GM21381 (cell line): Measurements from ENCODE around the gene TCF7L2.
"Not testable (repeated sequence)": the region's sequence is repeated elsewhere in the genome, so short reads cannot be mapped to it uniquely, and the experiment has no call there.

Experiments
- ATAC-seq: cut with Tn5 transposase; IDR thresholded peaks from one replicate; pipeline ENCODE4 v1.9.1; 2021; ENCODE audit warnings: mild to moderate bottlenecking, moderate library complexity; ENCODE audit not compliant: unreplicated experiment

The TCF7L2 gene

DNA sequence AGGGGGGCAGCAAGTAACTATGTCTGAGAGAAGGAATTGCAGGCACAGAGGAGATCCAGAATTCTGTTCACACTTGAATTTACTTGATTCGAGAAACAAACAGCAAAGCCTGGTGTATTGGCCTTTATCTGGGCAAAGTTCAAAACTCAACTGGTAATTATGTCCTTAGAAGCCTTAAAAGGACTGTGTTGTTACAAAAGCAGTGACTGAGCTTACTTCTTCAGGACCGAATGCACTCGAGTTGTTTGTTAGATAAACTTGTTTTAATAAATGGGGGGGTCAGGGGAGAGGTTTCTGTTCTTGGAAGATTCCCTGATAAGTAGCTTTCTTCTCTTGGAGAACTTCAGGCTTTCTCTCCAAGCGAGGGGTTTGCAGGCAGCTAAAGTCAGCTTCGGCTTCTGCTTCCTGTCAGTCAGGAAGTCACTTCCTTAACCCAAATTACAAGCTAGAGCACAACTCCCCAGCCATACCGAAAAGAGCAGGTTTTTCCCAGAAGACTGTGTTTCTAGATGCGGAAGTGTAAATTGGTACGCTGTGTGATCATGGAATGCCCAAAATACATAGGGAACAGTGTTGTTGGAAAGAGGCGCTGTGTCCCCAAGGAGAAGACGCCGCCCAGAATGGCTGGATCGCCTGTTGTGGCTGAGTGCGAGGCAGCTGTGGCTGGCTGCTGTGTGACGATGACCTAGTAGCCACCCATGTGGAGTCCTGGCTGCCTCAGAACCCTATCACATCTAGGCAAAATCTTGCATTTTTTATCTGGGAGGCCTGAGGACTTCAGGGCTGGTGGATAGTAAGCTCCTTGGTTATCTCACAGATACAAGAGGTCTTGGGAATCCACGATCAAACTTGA is 110.4 kb downstream of the TCF7L2 start:
- no peak for ATAC-seq

GRCh38 chr10:113061054-113061430 is 111.0 kb downstream of the TCF7L2 start:
- ATAC-seq, result no peak

DNA sequence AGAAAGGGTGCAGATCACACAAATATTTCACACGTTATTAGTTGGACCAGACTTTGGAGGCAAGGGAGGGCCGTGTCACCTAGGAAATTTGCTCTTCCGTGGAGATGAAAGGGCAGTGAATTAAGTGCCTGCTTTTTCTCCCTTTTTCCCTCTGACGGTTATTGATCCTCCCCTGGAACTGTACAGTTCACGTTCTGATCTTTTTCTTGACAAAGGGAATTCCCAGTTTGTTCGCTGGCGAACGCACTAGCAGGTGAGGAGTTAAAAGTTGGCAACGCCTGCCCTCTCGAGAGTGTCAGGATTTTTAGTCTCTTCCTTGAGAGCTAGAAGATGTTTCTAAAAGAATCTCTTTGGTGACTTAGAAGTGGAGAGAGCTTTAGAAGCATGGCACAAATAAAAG is 111.5 kb downstream of the TCF7L2 start:
- no peak for ATAC-seq

- no peak for ATAC-seq
Observed at GRCh38 chr10:113063043-113063967, 113.3 kb downstream of the TCF7L2 start.

GRCh38 chr10:113064039-113064438 is 114.0 kb downstream of the TCF7L2 start:
- no peak for ATAC-seq

DNA sequence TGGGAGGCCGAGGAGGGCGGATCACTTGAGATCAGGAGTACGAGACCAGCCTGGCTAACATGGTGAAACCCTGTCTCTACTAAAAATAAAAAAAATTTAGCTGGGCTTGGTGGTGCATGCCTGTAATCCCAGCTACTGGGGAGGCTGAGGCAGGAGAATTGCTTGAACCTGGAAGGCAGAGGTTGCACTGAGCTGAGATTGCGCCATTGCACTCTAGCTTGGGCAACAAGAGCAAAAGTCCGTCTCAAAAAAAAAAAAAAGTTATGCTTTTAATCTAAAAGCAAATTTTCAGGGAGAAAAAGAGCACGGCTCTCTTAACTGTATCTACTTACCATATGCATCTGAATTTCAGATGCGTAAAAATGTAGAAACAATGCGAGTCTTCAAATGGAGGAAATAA is 116.1 kb downstream of the TCF7L2 start:
- ATAC-seq, result not testable (repeated sequence)

GRCh38 chr10:113066561-113067312 is 116.7 kb downstream of the TCF7L2 start:
- no peak for ATAC-seq

DNA sequence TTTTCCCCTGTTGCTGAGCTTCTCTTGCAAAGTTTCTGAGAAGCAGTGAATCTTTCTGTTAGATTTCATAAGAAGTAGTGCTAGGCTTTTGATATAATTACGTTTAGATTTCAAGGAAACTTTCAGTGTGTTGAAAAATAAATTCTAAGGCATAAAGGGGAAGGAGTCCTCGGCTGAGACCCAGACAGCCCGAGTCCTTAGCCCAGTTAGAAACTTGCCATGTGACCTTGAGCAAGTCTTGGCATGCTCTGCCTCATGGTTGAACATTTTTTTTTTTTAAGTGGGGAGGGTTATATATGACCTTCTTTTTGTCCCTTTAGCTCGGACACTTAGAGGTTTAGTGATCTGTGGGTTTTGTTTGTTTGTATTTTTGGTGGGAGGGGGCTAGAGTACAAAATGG is 117.5 kb downstream of the TCF7L2 start:
- ATAC-seq, result no peak

DNA sequence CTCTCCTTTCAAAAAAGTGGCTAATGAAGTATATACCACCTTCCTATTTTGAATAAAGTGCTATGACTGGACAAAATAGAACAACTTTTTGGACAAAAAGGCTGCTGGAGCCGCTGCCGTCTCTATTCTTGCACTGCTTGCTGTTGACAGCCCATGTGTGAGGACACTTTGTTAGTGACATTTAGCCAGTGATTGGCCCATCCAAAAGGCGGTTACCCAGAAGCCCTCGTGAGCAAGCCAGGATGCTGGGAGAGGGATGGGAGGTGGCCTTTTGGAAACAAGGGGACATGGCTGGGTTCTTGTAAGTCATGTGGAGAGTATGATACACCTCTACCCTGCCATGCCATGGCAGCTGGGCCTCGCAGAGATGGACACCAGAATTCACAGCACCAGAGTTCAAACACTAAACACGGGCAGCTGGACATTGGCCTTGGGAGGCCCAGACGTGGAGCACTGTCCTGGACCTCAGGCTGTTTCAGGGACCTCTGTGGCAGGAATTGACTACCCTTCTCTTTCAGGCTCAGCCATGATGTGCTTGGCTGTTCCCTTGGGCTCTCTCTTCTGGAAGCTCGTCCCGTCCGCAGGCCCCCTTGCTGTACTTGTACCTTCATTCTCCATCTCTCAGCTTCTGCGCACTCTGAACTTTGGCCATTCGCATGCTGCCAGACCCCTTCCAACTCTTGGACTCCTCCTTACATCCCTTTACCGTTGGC is 118.3 kb downstream of the TCF7L2 start:
- ATAC-seq, result no peak

- no peak for ATAC-seq
Observed at GRCh38 chr10:113069595-113069994, 119.5 kb downstream of the TCF7L2 start.

DNA sequence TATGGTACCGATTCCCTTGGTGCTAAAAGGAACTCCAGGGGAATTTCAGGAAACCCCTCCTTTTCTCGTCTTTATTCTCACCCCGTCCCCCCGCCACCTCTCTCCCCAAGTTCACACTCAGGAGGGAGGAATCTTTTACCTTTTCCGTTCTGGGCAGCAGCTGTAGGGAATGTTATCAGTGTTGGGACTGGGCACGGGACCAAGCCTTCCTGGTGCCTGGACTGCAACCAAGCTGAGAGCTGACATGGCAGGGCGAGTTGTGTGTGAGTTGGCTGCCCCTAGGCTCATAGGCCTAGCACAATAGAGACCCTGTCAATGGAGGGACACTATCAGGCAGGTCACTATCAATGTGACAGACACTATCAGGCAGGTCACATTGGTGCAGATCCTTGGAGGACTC is 121.4 kb downstream of the TCF7L2 start:
- ATAC-seq, result no peak

GRCh38 chr10:113073549-113074189 is 123.6 kb downstream of the TCF7L2 start:
- ATAC-seq, result no peak

DNA sequence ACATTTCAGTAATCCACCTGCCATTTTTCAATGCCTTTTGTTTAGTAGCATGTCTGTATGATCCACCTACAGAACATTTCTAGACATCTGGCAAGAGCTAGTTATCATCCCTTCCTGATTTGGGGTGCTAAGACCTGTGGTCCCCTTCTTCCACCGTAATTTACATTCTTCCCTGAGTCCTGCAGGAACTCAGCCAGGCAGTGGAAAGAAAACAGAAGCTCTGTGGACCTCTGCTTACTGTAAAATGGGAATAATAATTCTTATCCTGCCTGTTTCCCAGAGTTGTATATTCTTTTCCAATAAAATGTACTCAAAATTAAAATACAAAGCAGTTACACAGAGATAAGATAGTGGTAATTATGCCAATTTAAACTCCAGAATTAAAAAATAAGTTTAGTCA is 126.9 kb downstream of the TCF7L2 start:
- no peak for ATAC-seq

DNA sequence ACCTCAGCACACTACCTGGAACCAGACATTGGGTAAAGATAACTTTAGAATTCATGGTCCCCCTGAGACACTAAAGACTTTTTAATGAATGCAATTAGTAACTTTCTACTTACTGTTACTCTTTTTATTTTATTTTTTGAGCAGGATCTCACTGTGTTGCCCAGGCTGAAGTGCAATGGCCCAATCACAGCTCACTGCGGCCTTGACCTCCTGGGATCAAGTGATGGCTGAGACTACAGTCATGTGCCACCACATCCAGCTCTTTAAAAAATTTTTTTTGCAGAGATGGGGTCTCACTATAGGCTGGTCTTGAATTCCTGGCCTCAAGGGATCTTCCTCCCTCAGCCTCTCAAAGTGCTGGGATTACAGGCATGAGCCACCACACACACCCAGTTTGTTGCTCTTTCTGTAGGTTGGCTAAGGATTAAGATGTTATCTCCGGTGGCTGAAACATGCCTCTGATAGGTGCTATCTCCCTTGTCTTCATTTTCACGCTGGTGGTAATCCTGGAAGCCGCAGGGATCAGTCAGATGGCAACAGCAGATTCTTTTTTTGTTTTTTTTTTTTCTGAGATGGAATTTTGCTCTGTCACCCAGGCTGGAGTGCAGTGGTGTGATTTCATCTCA is 128.3 kb downstream of the TCF7L2 start:
- no peak for ATAC-seq

DNA sequence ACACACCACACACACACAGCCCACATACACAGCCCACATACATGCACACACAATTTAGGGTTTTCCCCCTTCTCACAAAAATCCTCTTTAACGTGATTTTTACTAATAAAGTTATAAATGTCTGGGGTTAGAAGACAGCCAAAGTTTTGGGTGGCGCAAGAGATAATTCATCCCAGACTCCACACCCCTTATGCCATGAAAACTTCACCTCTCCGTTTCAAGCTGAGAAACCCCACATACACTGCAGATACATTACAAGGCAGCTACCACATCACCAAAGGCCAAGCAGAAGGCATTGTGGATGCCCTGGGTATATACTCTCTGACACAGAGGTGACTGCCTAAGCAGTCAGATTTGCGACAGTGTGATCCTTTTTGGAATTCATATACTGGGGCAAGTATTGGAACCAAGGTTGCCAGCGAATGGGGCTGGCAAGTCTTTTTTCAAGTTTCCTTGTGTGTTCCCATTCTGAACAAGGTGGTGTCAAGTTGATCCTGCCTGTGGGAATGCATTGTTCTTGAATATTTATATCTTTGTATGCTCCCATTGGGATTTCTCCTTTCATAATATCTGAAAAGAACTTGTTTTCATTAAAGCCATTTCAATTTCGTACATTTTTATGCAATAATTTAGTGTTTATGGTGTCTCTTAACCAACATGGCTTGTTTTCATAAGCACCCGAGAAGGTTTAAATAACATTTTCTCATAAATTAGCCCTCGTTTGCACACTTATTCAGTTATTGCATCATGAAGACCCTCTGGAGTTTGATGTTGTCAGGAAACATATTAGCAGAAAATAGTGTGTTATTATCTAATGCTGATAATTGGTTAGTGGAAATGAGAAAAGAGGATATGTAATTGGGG is 130.2 kb downstream of the TCF7L2 start:
- ATAC-seq, result no peak

DNA sequence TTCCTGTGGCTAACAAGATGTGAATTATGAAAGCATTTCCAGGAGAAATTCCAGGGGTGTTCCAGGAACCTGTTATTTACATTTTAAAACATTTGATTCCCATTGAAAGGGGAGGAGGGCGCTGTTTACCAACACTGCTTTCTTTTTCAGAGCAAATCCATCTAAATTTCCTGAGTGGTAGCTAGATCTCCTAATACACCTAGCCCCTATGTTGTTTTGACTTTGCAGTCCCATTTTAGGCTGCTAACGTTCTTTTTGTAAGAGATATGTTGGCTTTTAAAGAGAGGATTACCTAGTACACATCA is 130.8 kb downstream of the TCF7L2 start:
- ATAC-seq, result no peak

DNA sequence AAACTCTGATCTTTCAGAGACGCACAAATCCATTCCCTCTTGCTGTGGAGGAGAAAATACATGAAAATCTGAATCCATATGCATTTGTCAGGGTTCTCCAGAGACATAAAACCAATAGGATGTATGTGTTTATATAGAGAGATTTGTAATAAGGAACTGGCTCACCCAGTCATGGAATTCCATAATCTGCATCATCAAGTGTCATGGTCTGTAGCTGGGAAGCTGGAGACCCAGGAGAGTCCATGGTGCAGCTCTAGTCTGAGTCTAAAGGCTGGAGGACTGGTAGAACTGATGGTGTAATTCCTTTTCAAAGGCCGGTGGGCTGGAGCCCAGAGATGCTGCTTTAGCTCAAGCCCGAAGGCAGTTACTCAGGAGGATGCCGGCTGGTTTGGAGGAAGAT is 134.0 kb downstream of the TCF7L2 start:
- no peak for ATAC-seq

GRCh38 chr10:113085776-113086175 is 135.7 kb downstream of the TCF7L2 start:
- no peak for ATAC-seq

GRCh38 chr10:113086282-113086681 is 136.2 kb downstream of the TCF7L2 start:
- no peak for ATAC-seq
